ENCODE results near the gene GSX1. TPM values are rescaled to one million over a fixed set of nuclear protein-coding genes. Genes with fewer than 3 reads are reported as not detected.

The GSX1 gene
- total RNA-seq, 4 donors from 2014 or later, result not detected

DNA sequence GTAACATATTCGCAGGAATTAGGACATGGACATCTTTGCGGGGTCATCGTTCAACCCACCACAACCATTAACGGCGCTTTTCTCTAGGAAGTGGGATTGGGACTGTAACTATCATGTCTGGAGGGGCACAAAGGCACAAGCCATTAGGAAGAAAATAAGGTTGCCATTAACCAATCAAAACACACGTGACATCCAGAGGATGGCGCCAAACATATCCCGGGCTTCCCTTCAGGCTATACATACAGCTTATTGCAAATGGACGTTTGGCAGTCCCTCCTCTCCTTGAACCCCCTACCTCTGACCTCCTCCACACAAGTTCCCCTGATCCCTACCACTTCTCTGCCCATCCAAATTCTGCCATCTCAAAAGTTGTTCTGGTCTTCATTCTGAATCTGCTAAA, 26.6 kb upstream of the GSX1 start:
- Histone ChIP-seq H3K4me1 (no peaks in the 10 kb centered on the region), H3K9me3 (no peaks in the 10 kb centered on the region), H3K27me3 (peaks cover 6 to 10% (median 9%) of the 10 kb centered on the region in 3 donors), H3K27ac (no peak overlapping the region), H3K36me3 (no peaks in the 10 kb centered on the region), H3K4me3 (no peak overlapping the region)
- DNase-seq, result no peak
- intact Hi-C loops (cut with DNase I; ENCODE audit: low total_unique reads), result no loop called here
- TF ChIP-seq, protein P1, sequence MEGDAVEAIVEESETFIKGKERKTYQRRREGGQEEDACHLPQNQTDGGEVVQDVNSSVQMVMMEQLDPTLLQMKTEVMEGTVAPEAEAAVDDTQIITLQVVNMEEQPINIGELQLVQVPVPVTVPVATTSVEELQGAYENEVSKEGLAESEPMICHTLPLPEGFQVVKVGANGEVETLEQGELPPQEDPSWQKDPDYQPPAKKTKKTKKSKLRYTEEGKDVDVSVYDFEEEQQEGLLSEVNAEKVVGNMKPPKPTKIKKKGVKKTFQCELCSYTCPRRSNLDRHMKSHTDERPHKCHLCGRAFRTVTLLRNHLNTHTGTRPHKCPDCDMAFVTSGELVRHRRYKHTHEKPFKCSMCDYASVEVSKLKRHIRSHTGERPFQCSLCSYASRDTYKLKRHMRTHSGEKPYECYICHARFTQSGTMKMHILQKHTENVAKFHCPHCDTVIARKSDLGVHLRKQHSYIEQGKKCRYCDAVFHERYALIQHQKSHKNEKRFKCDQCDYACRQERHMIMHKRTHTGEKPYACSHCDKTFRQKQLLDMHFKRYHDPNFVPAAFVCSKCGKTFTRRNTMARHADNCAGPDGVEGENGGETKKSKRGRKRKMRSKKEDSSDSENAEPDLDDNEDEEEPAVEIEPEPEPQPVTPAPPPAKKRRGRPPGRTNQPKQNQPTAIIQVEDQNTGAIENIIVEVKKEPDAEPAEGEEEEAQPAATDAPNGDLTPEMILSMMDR (IDR thresholded peaks at IDR 0.05 in 4 of 5, conservative IDR thresholded peaks at IDR 0.05 in 1 of 5), result no peak
- TF ChIP-seq POLR2A (IDR thresholded peaks at IDR 0.05), result no peak
- in situ Hi-C loops (cut with MboI; ENCODE audit: low sequenced_read_pairs in 4 of 4), result no loop called here
- ATAC-seq, result no peak

DNA sequence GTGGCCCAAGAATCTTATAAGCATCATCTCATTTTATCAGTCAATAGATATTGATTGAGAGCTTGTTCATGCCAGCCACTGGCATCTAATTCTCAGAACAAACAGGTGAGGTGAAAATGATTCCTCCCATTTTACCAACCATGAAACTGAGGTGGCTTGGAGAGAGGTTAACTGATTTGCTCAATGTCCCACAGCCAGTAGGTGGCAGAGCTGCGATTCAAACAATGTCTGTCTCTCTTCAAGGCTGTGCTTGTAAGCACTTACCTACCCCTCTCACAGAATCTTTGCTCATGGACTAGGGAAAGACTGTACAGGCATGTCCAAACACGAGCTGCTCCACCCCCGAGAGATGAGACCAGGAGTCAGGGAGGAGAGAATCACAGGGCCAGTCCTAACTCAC, 21.5 kb upstream of the GSX1 start:
- ATAC-seq, result no peak
- DNase-seq, result no peak
- intact Hi-C loops (cut with DNase I; ENCODE audit: low total_unique reads) (no loop called here), in situ Hi-C loops (cut with MboI; ENCODE audit: low sequenced_read_pairs in 4 of 4) (no loop called here)
- Histone ChIP-seq H3K27ac (no peak overlapping the region), H3K36me3 (no peaks in the 10 kb centered on the region), H3K4me1 (no peaks in the 10 kb centered on the region), H3K9me3 (no peaks in the 10 kb centered on the region), H3K4me3 (no peak overlapping the region), H3K27me3 (peaks cover 4 to 7% (median 6%) of the 10 kb centered on the region in 3 donors)
- TF ChIP-seq, protein P1 (IDR thresholded peaks at IDR 0.05 in 4 of 5, conservative IDR thresholded peaks at IDR 0.05 in 1 of 5), result no peak
- TF ChIP-seq POLR2A (IDR thresholded peaks at IDR 0.05), result no peak

DNA sequence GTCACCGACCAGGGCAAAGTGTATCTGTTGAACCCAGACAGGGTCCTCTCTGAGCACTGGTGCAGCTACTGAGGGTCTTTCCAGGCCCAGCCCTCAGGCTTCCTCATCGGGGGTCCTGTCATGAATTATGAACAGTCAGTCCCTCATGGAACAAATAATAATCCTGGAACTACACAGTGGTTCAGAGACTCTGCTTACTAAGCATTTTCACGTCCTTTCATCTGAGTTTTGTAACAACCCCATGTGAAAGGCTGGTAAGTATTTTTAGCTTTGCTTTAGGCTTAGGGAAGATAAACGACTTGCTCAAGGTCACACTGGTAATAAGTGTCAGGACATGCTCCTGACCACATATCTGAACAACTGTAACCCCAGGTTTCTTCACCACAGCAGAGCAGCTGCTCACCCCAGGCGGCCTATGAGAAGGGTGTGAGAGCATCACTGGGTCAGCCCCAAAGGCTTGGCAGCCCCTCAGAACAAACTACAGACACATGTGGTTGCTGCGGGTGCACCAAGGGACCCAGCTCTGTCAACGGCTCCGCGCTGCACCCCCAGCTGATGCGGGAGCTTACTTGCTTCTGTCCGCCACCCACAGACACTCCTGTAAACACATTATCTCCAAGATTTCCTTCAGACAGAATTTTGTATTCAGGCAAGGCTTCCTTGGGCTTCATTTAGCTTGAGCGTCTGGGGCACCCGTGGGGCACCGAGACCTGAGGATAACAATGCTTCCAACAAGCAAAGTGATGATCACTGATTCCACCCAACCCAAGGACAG, 19.4 kb upstream of the GSX1 start:
- no peaks in the 10 kb centered on the region for H3K9me3 ChIP-seq
- intact Hi-C loops (cut with DNase I; ENCODE audit: low total_unique reads) (no loop called here), in situ Hi-C loops (cut with MboI; ENCODE audit: low sequenced_read_pairs in 4 of 4) (no loop called here)
- H3K4me3 ChIP-seq, result no peak overlapping the region
- peaks cover 6 to 7% (median 7%) of the 10 kb centered on the region in 3 donors for H3K27me3 ChIP-seq
- TF ChIP-seq, protein P1 (IDR thresholded peaks at IDR 0.05 in 4 of 5, conservative IDR thresholded peaks at IDR 0.05 in 1 of 5), result no peak
- no peak for TF ChIP-seq POLR2A (IDR thresholded peaks at IDR 0.05)
- no peak overlapping the region for H3K27ac ChIP-seq
- ATAC-seq (no peak), DNase-seq (no peak)
- H3K4me1 ChIP-seq, result no peaks in the 10 kb centered on the region
- no peaks in the 10 kb centered on the region for H3K36me3 ChIP-seq

DNA sequence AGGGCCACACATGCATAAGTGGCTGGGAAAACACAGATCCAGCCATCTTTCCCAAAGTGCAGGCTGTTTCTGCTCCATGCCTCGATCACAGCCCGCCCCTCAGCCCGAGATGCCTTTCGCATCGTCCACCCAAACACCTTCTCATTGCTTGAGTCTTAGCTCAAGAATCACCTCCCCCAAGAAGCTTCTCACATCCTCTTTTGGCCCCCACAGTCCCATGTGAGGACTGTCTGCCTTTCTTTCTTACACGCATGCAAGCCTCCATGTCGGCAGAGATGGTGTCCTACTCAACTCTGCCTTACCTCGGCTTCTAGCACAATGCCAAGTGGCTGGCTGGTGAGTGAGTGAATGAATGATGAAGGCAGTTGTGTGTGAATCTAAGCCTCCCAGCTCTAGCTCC, 18.1 kb upstream of the GSX1 start:
- Histone ChIP-seq H3K4me3 (no peak overlapping the region), H3K9me3 (no peaks in the 10 kb centered on the region), H3K27ac (no peak overlapping the region), H3K27me3 (peaks cover 6 to 9% (median 7%) of the 10 kb centered on the region in 3 donors), H3K36me3 (no peaks in the 10 kb centered on the region), H3K4me1 (no peaks in the 10 kb centered on the region)
- ATAC-seq (no peak), DNase-seq (no peak)
- in situ Hi-C loops (cut with MboI; ENCODE audit: low sequenced_read_pairs in 4 of 4) (no loop called here), intact Hi-C loops (cut with DNase I; ENCODE audit: low total_unique reads) (no loop called here)
- no peak for TF ChIP-seq POLR2A (IDR thresholded peaks at IDR 0.05)
- TF ChIP-seq, protein P1 (IDR thresholded peaks at IDR 0.05 in 4 of 5, conservative IDR thresholded peaks at IDR 0.05 in 1 of 5), result no peak

Measured in gastrocnemius medialis (tissue), 4 donors.